Testis (tissue), 2 donors: ENCODE results near the gene ABHD2.

Source experiments
- POLR2A ChIP-seq: fragments of 450-650 bp; IDR thresholded peaks from one replicate; pipeline ENCODE4 v1.6.1; 2017; ENCODE audit warnings: antibody characterized with exemption, mild to moderate bottlenecking, moderate library complexity
- TF ChIP-seq, protein P1 (sequence below), 3 experiments: fragments of 450-650 bp in 2 of 3; fragments of 200-600 bp in 1 of 3; sonication (generic) in 1 of 3; IDR thresholded peaks; one replicate each; pipeline ENCODE4 v1.5.1; 2016 to 2019; ENCODE audit warnings: antibody characterized with exemption in 3 of 3, mild to moderate bottlenecking in 2 of 3, moderate library complexity in 1 of 3

DNA sequence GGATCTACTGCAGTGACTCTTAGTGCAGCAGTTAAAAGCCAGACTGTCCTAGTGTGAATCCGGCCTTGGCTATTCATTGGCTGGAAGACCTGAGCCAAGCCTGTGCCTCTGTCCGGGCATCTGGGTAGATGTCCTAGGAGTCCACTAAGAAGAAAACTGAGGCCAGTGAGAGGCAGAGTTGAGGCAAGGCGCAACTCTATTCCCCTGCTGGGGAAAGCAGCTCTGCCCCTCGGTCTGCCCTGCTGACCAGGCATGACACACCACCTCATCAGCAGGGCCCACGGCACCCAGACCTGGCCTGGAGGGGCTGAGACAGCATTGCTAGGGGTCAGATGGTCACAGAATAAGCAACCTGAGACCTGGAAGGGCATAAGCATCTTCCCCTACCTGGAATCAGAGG lies 46.7 kb upstream of the ABHD2 start:
- TF ChIP-seq, protein P1, sequence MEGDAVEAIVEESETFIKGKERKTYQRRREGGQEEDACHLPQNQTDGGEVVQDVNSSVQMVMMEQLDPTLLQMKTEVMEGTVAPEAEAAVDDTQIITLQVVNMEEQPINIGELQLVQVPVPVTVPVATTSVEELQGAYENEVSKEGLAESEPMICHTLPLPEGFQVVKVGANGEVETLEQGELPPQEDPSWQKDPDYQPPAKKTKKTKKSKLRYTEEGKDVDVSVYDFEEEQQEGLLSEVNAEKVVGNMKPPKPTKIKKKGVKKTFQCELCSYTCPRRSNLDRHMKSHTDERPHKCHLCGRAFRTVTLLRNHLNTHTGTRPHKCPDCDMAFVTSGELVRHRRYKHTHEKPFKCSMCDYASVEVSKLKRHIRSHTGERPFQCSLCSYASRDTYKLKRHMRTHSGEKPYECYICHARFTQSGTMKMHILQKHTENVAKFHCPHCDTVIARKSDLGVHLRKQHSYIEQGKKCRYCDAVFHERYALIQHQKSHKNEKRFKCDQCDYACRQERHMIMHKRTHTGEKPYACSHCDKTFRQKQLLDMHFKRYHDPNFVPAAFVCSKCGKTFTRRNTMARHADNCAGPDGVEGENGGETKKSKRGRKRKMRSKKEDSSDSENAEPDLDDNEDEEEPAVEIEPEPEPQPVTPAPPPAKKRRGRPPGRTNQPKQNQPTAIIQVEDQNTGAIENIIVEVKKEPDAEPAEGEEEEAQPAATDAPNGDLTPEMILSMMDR (IDR thresholded peaks at IDR 0.05): no peak
- TF ChIP-seq POLR2A: no peak
